OCI-M1 (cell line): Measurements from ENCODE around the gene HBA2.
"Not testable (repeated sequence)": the region's sequence is repeated elsewhere in the genome, so short reads cannot be mapped to it uniquely, and the experiment has no call there.

Source experiments
- DNase-seq: peaks from one replicate; lab custom pipeline; 2025; lab: John Stamatoyannopoulos, UW

HBA2 gene

DNA sequence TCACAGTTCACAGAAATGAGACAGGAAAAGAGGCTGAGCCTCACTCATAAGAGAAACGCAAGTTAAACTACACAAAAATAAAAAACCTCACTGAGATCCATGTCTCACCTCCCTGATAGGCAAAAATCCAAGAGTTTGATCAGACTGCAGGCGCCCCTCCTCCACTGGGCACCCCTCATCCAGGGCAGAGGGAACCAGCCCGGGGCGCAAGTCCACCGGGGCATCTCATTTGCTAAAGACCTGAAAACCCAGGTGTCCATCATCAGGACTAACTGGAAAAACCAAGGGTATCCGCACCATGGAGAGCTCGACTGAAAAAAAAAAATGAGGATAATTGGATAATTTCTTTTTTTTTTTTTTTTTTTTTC lies 17.7 kb upstream of the HBA2 start:
- no peak for DNase-seq

DNA sequence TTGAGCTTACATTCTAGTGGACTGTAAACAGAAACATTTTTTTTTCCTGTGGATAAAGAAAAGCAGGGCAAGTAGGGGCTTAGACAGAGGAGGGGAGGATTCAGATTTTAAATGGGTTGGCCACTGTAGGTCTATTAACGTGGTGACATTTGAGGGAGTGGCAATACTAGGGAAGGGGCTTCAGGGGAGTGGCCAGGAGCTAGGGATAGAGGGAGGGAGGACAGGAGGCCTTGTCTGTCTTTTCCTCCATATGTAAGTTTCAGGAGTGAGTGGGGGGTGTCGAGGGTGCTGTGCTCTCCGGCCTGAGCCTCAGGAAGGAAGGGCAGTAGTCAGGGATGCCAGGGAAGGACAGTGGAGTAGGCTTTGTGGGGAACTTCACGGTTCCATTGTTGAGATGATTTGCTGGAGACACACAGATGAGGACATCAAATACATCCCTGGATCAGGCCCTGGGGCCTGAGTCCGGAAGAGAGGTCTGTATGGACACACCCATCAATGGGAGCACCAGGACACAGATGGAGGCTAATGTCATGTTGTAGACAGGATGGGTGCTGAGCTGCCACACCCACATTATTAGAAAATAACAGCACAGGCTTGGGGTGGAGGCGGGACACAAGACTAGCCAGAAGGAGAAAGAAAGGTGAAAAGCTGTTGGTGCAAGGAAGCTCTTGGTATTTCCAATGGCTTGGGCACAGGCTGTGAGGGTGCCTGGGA lies 13.4 kb upstream of the HBA2 start:
- no peak for DNase-seq

DNA sequence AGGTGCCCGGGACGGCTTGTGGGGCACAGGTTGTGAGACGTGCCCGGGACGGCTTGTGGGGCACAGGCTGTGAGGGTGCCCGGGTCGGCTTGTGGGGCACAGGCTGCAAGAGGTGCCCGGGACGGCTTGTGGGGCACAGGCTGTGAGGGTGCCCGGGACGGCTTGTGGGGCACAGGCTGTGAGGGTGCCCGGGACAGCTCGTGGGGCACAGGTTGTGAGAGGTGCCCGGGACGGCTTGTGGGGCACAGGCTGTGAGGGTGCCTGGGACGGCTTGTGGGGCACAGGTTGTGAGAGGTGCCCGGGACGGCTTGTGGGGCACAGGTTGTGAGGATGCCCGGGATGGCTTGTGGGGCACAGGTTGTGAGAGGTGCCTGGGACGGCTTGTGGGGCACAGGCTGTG lies 12.4 kb upstream of the HBA2 start:
- not testable (repeated sequence) for DNase-seq

DNA sequence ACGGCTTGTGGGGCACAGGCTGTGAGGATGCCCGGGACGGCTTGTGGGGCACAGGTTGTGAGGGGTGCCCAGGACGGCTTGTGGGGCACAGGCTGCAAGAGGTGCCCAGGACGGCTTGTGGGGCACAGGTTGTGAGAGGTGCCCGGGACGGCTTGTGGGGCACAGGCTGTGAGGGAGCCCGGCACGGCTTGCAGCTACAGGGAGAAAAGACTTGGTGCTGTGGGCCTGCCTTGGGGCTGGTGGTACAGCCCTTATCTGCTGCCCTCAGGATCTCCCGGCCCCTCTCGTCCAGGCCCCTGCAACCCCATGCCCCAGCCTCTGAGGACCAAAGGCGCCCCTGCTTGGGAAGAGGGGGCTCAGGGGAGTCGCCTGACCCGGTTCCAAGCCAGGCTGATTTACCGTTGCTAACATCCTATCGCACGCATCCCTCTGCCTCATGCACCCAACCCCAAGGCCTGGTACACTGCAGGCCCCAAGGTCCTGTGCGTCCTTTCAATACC lies 11.9 kb upstream of the HBA2 start:
- no peak for DNase-seq

DNA sequence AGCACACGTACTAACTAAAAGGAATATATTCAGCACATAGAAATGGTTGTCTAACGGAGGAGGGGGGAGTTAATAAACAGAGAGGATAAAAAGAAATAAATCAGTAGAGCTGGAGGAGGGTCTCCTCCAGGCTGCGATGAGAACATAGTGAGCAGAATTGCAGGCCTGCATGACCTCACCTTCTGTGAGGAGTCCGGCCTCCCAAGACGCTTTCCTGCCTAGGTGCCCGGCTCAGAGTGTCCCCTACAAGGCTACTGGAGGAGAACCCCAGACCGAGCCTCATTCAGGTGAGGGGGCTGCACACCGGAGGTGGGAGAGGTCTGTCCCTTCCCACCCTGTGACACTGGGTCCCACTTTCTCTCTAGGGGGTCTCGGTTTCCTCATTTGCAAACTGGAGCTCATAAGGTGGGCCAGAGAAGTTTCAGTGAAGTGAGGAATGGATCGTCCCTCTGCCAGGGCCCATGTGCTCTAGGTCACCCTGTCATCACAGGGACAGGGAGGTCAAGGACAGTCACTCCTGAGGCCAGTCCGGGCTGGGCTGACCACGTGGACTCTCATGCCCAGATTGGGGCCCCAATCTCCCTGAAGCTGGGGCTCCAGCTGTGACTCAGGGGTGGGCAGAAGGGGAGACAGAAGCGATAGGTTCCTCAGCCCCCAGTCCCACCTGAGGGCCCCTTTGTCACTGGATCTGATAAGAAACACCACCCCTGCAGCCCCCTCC lies 10.2 kb upstream of the HBA2 start:
- no peak for DNase-seq

DNA sequence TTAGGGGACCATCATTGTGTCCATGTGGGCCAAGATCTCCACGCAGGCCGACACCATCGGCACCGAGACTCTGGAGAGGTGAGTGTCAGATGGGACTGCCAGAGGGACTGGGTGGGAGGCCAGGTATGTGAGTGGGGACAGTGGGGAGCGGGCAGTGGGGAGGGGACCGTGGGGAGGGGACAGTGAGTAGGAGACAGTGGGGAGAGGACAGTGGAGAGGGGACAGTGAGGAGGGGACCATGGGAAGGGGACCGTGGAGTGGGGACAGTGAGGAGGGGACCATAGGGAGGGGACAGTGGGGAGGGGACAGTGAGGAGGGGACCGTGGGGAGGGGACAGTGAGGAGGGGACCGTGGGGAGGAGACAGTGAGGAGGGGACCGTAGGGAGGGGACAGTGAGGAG lies 9.5 kb upstream of the HBA2 start:
- not testable (repeated sequence) for DNase-seq

DNA sequence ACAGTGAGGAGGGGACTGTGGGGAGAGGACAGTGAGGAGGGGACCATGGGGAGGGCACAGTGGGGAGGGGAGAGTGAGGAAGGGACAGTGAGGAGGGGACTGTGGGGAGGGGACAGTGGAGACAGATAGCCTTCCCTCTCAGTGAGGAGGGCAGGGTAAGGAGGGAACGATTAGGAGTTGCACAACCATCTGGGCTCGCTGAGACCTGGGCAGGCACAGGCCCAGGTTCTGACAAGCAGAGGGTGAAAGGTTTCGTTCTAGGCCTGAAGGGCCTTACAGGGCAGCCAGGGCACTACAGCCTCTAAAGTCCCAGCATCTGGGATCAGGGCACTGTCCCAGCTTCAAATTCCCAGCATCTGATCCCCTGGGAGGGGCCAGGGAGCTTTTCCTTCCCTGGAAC lies 9.0 kb upstream of the HBA2 start:
- not testable (repeated sequence) for DNase-seq

DNA sequence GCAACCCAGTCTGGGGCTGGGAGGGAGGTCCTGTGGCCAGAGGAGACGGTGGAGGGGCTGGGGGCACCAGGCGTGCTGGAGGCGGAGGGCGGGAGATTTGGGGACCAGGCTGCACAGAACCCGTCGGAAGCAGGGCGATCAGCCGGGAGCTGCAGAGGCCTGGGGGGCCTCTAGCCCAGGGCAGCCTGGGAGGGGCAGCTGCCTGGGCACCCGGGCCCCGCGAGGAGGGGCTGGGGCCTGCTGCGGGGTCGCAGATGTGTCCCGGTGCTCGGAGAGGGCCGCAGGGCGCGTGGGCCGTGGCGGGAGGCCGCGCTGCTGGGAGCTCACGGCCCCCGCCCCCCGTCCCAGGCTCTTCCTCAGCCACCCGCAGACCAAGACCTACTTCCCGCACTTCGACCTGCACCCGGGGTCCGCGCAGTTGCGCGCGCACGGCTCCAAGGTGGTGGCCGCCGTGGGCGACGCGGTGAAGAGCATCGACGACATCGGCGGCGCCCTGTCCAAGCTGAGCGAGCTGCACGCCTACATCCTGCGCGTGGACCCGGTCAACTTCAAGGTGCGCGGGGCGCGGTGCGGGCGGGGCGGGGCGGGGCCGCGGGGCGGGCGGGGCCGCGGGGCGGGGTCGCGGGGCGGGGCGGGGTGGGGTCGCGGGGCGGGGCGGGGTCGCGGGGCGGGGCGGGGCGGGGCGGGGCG lies 8.4 kb upstream of the HBA2 start:
- DNase-seq: not testable (repeated sequence)

DNA sequence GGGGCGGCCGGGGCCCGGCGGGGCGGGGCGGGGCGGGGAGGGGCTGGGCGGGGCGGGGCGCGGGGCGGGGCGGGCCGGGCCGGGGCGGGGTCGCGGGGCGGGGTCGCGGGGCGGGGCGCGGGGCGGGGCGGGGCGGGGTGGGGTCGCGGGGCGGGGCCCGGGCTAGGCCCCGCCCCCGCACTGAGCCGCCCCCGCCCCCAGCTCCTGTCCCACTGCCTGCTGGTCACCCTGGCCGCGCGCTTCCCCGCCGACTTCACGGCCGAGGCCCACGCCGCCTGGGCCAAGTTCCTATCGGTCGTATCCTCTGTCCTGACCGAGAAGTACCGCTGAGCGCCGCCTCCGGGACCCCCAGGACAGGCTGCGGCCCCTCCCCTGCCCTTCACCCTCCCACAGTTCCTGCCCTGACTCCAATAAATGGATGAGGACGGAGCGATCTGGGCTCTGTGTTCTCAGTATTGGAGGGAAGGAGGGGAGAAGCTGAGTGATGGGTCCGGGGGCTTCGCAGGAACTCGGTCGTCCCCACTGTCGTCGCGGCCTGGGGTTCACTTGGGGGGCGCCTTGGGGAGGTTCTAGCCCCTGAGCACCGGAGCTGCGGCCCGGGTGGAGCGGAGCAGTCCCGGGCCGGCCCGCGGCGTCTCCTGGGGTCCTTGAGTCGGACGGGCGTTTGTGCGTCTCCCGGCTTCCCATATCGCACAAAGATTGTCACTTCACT lies 7.7 kb upstream of the HBA2 start:
- no peak for DNase-seq

DNA sequence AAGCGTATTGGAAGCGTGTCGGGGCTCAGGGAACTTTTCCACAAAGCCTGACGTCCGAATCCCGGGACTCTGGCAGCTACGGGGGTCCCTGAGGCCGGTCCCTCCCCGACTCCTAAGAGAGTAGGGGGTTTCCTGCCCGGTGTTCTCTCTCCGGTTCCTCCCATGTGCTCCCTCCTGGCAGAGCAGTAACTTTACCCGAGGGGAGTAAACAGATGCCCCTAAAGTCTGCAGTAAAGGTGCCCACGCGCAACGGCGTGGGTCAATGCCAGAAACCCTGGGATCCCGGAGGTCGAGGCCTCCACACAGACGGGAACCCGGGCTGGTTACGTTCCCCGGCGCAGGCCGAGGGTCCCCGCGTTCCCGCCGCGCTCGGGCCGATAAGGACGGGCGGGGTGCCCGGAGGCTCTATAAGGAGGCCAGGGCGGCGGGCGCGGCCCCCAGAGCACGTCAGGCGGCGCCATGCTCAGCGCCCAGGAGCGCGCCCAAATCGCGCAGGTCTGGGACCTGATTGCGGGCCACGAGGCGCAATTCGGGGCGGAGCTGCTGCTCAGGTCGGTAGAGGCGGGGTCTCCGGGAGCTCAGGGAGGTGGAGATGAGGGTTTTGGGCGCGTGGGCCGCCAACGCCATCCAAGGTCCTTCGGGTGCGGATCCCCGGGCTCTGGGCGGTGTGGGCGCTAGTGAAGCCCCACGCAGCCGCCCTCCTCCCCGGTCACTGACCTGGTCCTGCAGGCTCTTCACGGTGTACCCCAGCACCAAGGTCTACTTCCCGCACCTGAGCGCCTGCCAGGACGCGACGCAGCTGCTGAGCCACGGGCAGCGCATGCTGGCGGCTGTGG lies 6.9 kb upstream of the HBA2 start, which contains the start of gene HBM:
Gene HBM, plus strand, starts transcription at position 440 of the 836 bp plus-strand sequence. Its CDS starts 20 bp downstream, at position 460.
- DNase-seq: no peak

DNA sequence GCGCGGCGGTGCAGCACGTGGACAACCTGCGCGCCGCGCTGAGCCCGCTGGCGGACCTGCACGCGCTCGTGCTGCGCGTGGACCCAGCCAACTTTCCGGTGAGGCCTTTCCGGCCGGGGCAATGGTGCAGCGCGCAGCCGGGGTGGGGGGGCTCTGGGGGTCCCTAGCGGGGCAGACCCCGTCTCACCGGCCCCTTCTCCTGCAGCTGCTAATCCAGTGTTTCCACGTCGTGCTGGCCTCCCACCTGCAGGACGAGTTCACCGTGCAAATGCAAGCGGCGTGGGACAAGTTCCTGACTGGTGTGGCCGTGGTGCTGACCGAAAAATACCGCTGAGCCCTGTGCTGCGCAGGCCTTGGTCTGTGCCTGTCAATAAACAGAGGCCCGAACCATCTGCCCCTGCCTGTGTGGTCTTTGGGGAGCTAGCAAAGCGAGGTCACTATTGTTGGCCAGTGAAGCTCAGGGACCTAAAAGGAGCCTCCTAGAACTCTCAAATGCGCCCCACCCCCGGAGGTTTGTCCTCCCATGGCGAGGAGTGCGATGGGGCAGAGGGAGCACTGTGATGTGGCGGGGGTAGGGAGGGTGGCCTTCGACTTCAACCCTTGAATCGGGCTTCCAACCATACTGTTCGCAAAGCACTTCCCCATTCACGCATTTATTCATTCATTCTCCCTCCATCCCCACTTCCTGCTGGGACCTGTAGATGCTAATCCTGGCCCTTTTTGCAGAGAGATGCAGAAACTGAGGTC lies 6.1 kb upstream of the HBA2 start:
- DNase-seq: no peak

DNA sequence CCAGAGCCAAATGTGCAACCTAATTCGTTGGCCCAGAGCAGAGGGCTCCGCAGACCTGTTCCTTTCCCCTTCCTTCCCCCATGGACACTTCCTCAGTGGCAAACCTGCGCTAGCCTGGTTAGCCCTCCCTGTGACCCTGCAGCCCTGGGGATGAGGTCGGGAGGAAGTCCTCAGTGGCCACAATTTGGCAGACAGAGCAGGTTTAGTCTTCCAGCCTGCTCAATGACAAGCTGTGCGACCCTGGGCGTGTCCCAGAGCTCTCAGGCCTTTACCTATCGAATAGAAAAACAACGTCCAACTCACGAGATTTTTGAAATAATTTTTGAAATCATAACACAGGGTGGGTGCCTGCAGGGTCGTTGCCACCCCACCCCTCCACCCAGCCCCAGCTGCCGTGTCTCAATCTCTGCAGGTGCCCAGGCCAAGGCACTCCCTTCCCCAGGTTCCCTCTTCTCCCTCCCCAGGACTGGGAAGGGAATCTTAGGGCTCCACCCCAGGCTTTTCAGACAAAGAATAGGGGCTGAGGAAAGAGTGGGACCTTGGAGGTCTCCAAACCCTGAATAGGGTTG lies 5.5 kb upstream of the HBA2 start:
- DNase-seq: no peak

DNA sequence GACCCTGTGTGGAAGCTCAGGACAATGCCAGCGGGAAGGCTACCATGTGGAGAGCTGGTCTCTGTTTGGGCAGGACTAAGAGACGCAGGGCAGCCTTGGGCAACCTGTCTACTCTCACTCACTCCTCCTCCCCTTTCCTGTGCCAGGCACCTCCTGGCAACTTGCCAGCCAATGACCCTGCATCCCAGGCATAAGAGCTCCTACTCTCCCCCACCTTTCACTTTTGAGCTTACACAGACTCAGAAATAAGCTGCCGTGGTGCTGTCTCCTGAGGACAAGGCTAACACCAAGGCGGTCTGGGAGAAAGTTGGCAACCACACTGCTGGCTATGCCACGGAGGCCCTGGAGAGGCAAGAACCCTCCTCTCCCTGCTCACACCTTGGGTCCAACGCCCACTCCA lies 4.3 kb upstream of the HBA2 start:
- no peak for DNase-seq

DNA sequence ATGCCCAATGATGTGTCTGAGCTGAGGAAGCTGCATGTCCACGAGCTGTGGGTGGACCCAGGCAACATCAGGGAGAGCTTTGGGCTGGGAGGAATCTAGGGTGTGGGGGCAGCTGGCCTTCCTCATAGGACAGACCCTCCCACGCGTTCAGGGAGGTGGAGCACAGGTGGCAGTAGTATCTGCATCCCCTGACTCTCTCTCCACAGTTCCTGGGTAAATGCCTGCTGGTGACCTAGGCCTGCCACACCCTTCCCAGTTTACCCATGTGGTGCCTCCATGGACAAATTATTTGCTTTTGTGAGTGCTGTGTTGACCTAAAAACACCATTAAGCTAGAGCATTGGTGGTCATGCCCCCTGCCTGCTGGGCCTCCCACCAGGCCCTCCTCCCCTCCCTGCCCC lies 3.7 kb upstream of the HBA2 start:
- DNase-seq: no peak

DNA sequence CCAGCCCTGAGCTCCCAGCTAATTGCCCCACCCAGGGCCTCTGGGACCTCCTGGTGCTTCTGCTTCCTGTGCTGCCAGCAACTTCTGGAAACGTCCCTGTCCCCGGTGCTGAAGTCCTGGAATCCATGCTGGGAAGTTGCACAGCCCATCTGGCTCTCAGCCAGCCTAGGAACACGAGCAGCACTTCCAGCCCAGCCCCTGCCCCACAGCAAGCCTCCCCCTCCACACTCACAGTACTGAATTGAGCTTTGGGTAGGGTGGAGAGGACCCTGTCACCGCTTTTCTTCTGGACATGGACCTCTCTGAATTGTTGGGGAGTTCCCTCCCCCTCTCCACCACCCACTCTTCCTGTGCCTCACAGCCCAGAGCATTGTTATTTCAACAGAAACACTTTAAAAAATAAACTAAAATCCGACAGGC lies 2.6 kb upstream of the HBA2 start:
- DNase-seq: not testable (repeated sequence)

DNA sequence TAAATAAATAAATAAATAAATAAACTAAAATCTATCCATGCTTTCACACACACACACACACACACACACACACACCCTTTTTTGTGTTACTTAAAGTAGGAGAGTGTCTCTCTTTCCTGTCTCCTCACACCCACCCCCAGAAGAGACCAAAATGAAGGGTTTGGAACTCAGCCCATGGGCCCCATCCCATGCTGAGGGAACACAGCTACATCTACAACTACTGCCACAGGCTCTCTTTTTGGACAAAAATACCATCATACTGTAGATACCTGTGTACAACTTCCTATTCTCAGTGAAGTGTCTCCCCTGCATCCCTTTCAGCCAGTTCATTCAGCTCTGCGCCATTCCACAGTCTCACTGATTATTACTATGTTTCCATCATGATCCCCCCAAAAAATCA lies 1.9 kb upstream of the HBA2 start:
- no peak for DNase-seq

DNA sequence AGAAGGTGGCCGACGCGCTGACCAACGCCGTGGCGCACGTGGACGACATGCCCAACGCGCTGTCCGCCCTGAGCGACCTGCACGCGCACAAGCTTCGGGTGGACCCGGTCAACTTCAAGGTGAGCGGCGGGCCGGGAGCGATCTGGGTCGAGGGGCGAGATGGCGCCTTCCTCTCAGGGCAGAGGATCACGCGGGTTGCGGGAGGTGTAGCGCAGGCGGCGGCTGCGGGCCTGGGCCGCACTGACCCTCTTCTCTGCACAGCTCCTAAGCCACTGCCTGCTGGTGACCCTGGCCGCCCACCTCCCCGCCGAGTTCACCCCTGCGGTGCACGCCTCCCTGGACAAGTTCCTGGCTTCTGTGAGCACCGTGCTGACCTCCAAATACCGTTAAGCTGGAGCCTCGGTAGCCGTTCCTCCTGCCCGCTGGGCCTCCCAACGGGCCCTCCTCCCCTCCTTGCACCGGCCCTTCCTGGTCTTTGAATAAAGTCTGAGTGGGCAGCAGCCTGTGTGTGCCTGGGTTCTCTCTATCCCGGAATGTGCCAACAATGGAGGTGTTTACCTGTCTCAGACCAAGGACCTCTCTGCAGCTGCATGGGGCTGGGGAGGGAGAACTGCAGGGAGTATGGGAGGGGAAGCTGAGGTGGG lies 657 bp downstream of the HBA2 start:
- not testable (repeated sequence) for DNase-seq

DNA sequence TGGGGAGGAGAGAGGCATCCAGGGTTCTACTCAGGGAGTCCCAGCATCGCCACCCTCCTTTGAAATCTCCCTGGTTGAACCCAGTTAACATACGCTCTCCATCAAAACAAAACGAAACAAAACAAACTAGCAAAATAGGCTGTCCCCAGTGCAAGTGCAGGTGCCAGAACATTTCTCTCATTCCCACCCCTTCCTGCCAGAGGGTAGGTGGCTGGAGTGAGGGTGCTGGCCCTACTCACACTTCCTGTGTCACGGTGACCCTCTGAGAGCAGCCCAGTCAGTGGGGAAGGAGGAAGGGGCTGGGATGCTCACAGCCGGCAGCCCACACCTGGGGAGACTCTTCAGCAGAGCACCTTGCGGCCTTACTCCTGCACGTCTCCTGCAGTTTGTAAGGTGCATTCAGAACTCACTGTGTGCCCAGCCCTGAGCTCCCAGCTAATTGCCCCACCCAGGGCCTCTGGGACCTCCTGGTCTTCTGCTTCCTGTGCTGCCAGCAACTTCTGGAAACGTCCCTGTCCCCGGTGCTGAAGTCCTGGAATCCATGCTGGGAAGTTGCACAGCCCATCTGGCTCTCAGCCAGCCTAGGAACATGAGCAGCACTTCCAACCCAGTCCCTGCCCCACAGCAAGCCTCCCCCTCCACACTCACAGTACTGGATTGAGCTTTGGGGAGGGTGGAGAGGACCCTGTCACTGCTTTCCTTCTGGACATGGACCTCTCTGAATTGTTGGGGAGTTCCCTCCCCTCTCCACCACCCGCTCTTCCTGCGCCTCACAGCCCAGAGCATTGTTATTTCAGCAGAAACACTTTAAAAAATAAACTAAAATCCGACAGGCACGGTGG lies 1.5 kb downstream of the HBA2 start:
- not testable (repeated sequence) for DNase-seq
